Peyer's patch (tissue), 4 donors: ENCODE data around the gene KRT85.

Experiments used
- CTCF ChIP-seq, 6 experiments: fragments of 450-650 bp in 4 of 6; fragments of 200-600 bp in 2 of 6; sonication (generic) in 1 of 6; IDR thresholded peaks; one replicate each; pipeline ENCODE4 v1.5.1; 2017 to 2019; ENCODE audit warnings: antibody characterized with exemption in 6 of 6, mild to moderate bottlenecking in 3 of 6, moderate library complexity in 1 of 6
- POLR2A ChIP-seq, 2 donors: fragments of 450-650 bp; IDR thresholded peaks; one replicate each; pipeline ENCODE4 v1.5.1; 2017; ENCODE audit warnings: antibody characterized with exemption in 2 of 2, mild to moderate bottlenecking in 2 of 2, moderate library complexity in 2 of 2

GRCh38 chr12:52341066-52341580 lies 26.2 kb downstream of the KRT85 start:
- TF ChIP-seq CTCF (IDR thresholded peaks at IDR 0.05) (no peak), POLR2A (IDR thresholded peaks at IDR 0.05) (no peak)
